Measurements from ENCODE around the gene PYGO2.
A peak's percentile ranks its signal among the peaks of the same experiment; 100 is the strongest.
"Not testable (repeated sequence)": the region's sequence is repeated elsewhere in the genome, so short reads cannot be mapped to it uniquely, and the experiment has no call there.

The PYGO2 gene

GRCh38 chr1:154977762-154978161 is 16.2 kb upstream of the PYGO2 start:
- DNase-seq, result not testable (repeated sequence)

GRCh38 chr1:154975409-154976059 is 14.0 kb upstream of the PYGO2 start:
- peak; percentile 37 for DNase-seq

- peak; percentile 97 for DNase-seq
These were observed 13.3 kb upstream of the PYGO2 start for GRCh38 chr1:154974808-154975408.

GRCh38 chr1:154974102-154974807 is 12.7 kb upstream of the PYGO2 start, which contains the start of gene CKS1B:
Gene CKS1B (plus strand): TSS chr1:154974681. CDS start chr1:154974746, 65 bp downstream.
- peak; percentile 98 for DNase-seq

GRCh38 chr1:154973344-154974101 is 11.9 kb upstream of the PYGO2 start:
- peak; percentile 77 for DNase-seq

- no peak for DNase-seq
These were observed 11.1 kb upstream of the PYGO2 start for GRCh38 chr1:154972517-154973343.

- no peak for DNase-seq
These were observed 10.6 kb upstream of the PYGO2 start for GRCh38 chr1:154972213-154972516.

- DNase-seq, result no peak
These were observed 9.9 kb upstream of the PYGO2 start for GRCh38 chr1:154971341-154971998.

GRCh38 chr1:154970631-154971340 is 9.2 kb upstream of the PYGO2 start, which contains the start of gene SHC1:
Gene SHC1 (minus strand): TSS chr1:154970747. CDS start chr1:154970526, 221 bp downstream.
- DNase-seq, result no peak

- no peak for DNase-seq
These were observed 8.4 kb upstream of the PYGO2 start for GRCh38 chr1:154969860-154970452.

GRCh38 chr1:154969246-154969645 is 7.7 kb upstream of the PYGO2 start:
- no peak for DNase-seq

GRCh38 chr1:154968731-154969130 is 7.1 kb upstream of the PYGO2 start:
- DNase-seq, result no peak

GRCh38 chr1:154967331-154967950 is 5.9 kb upstream of the PYGO2 start:
- DNase-seq, result no peak

- DNase-seq, result no peak
These were observed 4.5 kb upstream of the PYGO2 start for GRCh38 chr1:154966111-154966510.

- no peak for DNase-seq
These were observed 2.8 kb upstream of the PYGO2 start for GRCh38 chr1:154964359-154964758.

- no peak for DNase-seq
These were observed 2.1 kb upstream of the PYGO2 start for GRCh38 chr1:154963643-154964042.

- DNase-seq, result no peak
These were observed 1.3 kb upstream of the PYGO2 start for GRCh38 chr1:154962795-154963330.

GRCh38 chr1:154962156-154962749 is 671 bp upstream of the PYGO2 start:
- DNase-seq, result no peak

- no peak for DNase-seq
These were observed 991 bp downstream of the PYGO2 start for GRCh38 chr1:154960446-154961136.
